ENCODE data around the gene IRAK1. TPM values are rescaled to one million over a fixed set of nuclear protein-coding genes. Genes with fewer than 3 reads are reported as not detected.

The IRAK1 gene
- total and polyA plus RNA-seq, 9 of the 15 experiments (the other 6 are each of a cell fraction or from before 2014, with no cell fraction given): 11.6 to 261 (median 91.6) TPM

GRCh38 chrX:153971450-153972367 lies 48.0 kb downstream of the IRAK1 start, which contains the start of gene HCFC1 (continued):
- TF ChIP-seq, protein P1, sequence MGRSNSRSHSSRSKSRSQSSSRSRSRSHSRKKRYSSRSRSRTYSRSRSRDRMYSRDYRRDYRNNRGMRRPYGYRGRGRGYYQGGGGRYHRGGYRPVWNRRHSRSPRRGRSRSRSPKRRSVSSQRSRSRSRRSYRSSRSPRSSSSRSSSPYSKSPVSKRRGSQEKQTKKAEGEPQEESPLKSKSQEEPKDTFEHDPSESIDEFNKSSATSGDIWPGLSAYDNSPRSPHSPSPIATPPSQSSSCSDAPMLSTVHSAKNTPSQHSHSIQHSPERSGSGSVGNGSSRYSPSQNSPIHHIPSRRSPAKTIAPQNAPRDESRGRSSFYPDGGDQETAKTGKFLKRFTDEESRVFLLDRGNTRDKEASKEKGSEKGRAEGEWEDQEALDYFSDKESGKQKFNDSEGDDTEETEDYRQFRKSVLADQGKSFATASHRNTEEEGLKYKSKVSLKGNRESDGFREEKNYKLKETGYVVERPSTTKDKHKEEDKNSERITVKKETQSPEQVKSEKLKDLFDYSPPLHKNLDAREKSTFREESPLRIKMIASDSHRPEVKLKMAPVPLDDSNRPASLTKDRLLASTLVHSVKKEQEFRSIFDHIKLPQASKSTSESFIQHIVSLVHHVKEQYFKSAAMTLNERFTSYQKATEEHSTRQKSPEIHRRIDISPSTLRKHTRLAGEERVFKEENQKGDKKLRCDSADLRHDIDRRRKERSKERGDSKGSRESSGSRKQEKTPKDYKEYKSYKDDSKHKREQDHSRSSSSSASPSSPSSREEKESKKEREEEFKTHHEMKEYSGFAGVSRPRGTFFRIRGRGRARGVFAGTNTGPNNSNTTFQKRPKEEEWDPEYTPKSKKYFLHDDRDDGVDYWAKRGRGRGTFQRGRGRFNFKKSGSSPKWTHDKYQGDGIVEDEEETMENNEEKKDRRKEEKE (IDR thresholded peaks at IDR 0.05; ENCODE audit: borderline replicate concordance in 1 of 2, control insufficient read depth in 1 of 2, low read depth in 2 of 2, low read length in 1 of 2): no peak
- TF ChIP-seq L3MBTL2 (IDR thresholded peaks at IDR 0.05) (peak; percentile 76; the same call in 1 of the 2 replicates), NRF1 (conservative IDR thresholded peaks at IDR 0.05 in 1 of 2, IDR thresholded peaks at IDR 0.05 in 1 of 2) (peak; percentile 87 to 88), ATF3 (IDR thresholded peaks at IDR 0.05) (peak; percentile 99), ATF3 (CRISPR knock-in tag; conservative IDR thresholded peaks at IDR 0.05) (peak; percentile 78; the same call in 1 of the 2 replicates), ZNF639 (CRISPR knock-in tag; conservative IDR thresholded peaks at IDR 0.05 in 1 of 2, IDR thresholded peaks at IDR 0.05 in 1 of 2) (peak in 1 of 2 experiments; percentile 89; a peak in 2 of 4 replicates), GTF2B (IDR thresholded peaks at IDR 0.05; ENCODE audit: extremely low read depth, insufficient read length) (no peak)
- TF ChIP-seq, protein P2, sequence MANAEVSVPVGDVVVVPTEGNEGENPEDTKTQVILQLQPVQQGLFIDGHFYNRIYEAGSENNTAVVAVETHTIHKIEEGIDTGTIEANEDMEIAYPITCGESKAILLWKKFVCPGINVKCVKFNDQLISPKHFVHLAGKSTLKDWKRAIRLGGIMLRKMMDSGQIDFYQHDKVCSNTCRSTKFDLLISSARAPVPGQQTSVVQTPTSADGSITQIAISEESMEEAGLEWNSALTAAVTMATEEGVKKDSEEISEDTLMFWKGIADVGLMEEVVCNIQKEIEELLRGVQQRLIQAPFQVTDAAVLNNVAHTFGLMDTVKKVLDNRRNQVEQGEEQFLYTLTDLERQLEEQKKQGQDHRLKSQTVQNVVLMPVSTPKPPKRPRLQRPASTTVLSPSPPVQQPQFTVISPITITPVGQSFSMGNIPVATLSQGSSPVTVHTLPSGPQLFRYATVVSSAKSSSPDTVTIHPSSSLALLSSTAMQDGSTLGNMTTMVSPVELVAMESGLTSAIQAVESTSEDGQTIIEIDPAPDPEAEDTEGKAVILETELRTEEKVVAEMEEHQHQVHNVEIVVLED (CRISPR knock-in tag; IDR thresholded peaks at IDR 0.05): no peak
